Measurements from ENCODE around the gene FAM50B. TPM values are rescaled to one million over a fixed set of nuclear protein-coding genes. Genes with fewer than 3 reads are reported as not detected.

The FAM50B gene
- total and polyA plus RNA-seq, 2 donors (not counting 1 experiment from before 2014, with no cell fraction given): 4.2 to 9.8 TPM

- Mint-ChIP-seq H3K4me3 (no peak overlapping the region), H3K9me3 (ENCODE audit: insufficient read depth) (no peaks in the 10 kb centered on the region), H3K4me1 (no peaks in the 10 kb centered on the region), H3K27ac (no peak overlapping the region), H3K27me3 (peaks cover 34% of the 10 kb centered on the region)
- no peak for DNase-seq
- 87% methylated on average over 12 of the region's 16 CpGs for WGBS (ENCODE audit: insufficient coverage)
- TF ChIP-seq EZH2 (IDR thresholded peaks at IDR 0.05; ENCODE audit: borderline replicate concordance, insufficient read depth, low read depth, low read length, poor library complexity, severe bottlenecking) (no peak), CTCF (IDR thresholded peaks at IDR 0.05) (no peak)
- Histone ChIP-seq H3K9ac (ENCODE audit: low read length) (no peak overlapping the region), H3K4me1 (ENCODE audit: control insufficient read depth in 2 of 2, insufficient read depth in 2 of 2, low read length in 2 of 2) (no peaks in the 10 kb centered on the region), H3K79me2 (ENCODE audit: control insufficient read depth, insufficient read depth, low read length) (no peaks in the 10 kb centered on the region), H3K27me3 (replicated peaks in 1 of 4; ENCODE audit: control extremely low read depth in 1 of 4, control insufficient read depth in 3 of 4, insufficient read depth in 4 of 4, low read length in 3 of 4) (no peaks in the 10 kb centered on the region), H3K36me3 (replicated peaks in 1 of 2; ENCODE audit: control extremely low read depth in 1 of 2, control insufficient read depth in 1 of 2, extremely low read depth in 1 of 2, insufficient read depth in 2 of 2, low read length in 1 of 2) (no peaks in the 10 kb centered on the region), H4K20me1 (ENCODE audit: control insufficient read depth, insufficient read depth, low read length, poor library complexity, severe bottlenecking) (no peaks in the 10 kb centered on the region), H2AFZ (ENCODE audit: insufficient read depth, low read depth, low read length, poor library complexity, severe bottlenecking) (no peak overlapping the region), H3K27ac (ENCODE audit: low read length in 2 of 2) (no peak overlapping the region), H3K4me3 (ENCODE audit: control extremely low read depth in 1 of 5, extremely low read depth in 1 of 5, insufficient read depth in 1 of 5, low read depth in 2 of 5, low read length in 4 of 5) (no peak overlapping the region), H3K4me2 (replicated peaks; ENCODE audit: low read depth, low read length, poor library complexity, severe bottlenecking) (no peak overlapping the region), H3K9me3 (ENCODE audit: control extremely low read depth in 1 of 3, control insufficient read depth in 2 of 3, insufficient read depth in 1 of 3, low read length in 2 of 3) (no peaks in the 10 kb centered on the region)
- intact Hi-C loops (cut with micrococcal nuclease): no loop called here
- ChIA-PET CTCF (no interaction called here), POLR2A (no interaction called here)
- no peak for ATAC-seq (ENCODE audit: low read depth)
Observed at GRCh38 chr6:3869632-3870527, 20.7 kb downstream of the FAM50B start.

- Histone ChIP-seq H3K9me3 (ENCODE audit: control extremely low read depth in 1 of 3, control insufficient read depth in 2 of 3, insufficient read depth in 1 of 3, low read length in 2 of 3) (no peaks in the 10 kb centered on the region), H2AFZ (ENCODE audit: insufficient read depth, low read depth, low read length, poor library complexity, severe bottlenecking) (no peak overlapping the region), H3K27me3 (replicated peaks in 1 of 4; ENCODE audit: control extremely low read depth in 1 of 4, control insufficient read depth in 3 of 4, insufficient read depth in 4 of 4, low read length in 3 of 4) (no peaks in the 10 kb centered on the region), H3K4me1 (ENCODE audit: control insufficient read depth in 2 of 2, insufficient read depth in 2 of 2, low read length in 2 of 2) (no peaks in the 10 kb centered on the region), H3K4me2 (replicated peaks; ENCODE audit: low read depth, low read length, poor library complexity, severe bottlenecking) (no peak overlapping the region), H3K79me2 (ENCODE audit: control insufficient read depth, insufficient read depth, low read length) (no peaks in the 10 kb centered on the region), H3K36me3 (replicated peaks in 1 of 2; ENCODE audit: control extremely low read depth in 1 of 2, control insufficient read depth in 1 of 2, extremely low read depth in 1 of 2, insufficient read depth in 2 of 2, low read length in 1 of 2) (no peaks in the 10 kb centered on the region), H3K27ac (ENCODE audit: low read length in 2 of 2) (no peak overlapping the region), H3K4me3 (ENCODE audit: control extremely low read depth in 1 of 5, extremely low read depth in 1 of 5, insufficient read depth in 1 of 5, low read depth in 2 of 5, low read length in 4 of 5) (no peak overlapping the region), H3K9ac (ENCODE audit: low read length) (no peak overlapping the region), H4K20me1 (ENCODE audit: control insufficient read depth, insufficient read depth, low read length, poor library complexity, severe bottlenecking) (no peaks in the 10 kb centered on the region)
- ChIA-PET CTCF (no interaction called here), POLR2A (no interaction called here)
- H3K4me3 Mint-ChIP-seq: no peak overlapping the region
- TF ChIP-seq CTCF (IDR thresholded peaks at IDR 0.05) (no peak), EZH2 (IDR thresholded peaks at IDR 0.05; ENCODE audit: borderline replicate concordance, insufficient read depth, low read depth, low read length, poor library complexity, severe bottlenecking) (no peak)
- no peak for ATAC-seq (ENCODE audit: low read depth)
- H3K27ac Mint-ChIP-seq: no peak overlapping the region
- WGBS (ENCODE audit: insufficient coverage): 63% methylated on average over 1 of the region's 5 CpGs
- no peak for DNase-seq
- no peaks in the 10 kb centered on the region for H3K4me1 Mint-ChIP-seq
- peaks cover 29% of the 10 kb centered on the region for H3K27me3 Mint-ChIP-seq
- intact Hi-C loops (cut with micrococcal nuclease): no loop called here
- no peaks in the 10 kb centered on the region for H3K9me3 Mint-ChIP-seq (ENCODE audit: insufficient read depth)
Observed at GRCh38 chr6:3870528-3870925, 21.4 kb downstream of the FAM50B start.

All from B cell (primary cell).